ENCODE measurements around the gene PRR15L. TPM values are rescaled to one million over a fixed set of nuclear protein-coding genes. Genes with fewer than 3 reads are reported as not detected.

The PRR15L gene
- total RNA-seq, 2 experiments from 2014 or later, result not detected

- CTCF ChIA-PET, result interaction anchor here (1.0 to 6.8 kb wide), 14 partner anchors 9 to 148 kb away, joined by 3 to 104 read pairs (median 4); partner anchors contain the start of genes PNPO, PRR15L, SCRN2 and SP2
- POLR2A ChIA-PET, result interaction anchor here (1.0 to 1.4 kb wide), 5 partner anchors 20 to 74 kb away, joined by 3 to 9 read pairs (median 4); partner anchors contain the start of gene SP2
Measured at GRCh38 chr17:47969930-47970724, 12.4 kb upstream of the PRR15L start.

DNA sequence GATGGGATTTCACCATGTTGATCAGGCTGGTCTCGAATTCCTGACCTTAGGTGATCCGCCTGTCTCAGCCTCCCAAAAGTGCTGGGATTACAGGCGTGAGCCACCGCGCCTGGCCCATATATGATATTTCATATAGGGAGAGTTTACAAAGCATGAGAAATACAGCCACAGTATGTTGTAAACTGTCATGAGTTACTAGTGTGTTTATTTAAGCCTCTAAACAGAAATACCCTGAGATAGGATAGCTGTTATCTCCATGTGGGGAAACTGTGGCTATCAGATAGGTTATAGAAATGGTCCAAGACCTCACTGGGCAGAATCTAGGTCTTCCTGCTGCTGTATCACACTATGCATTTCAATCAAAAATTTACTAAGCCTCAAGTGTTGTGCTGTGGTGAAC lies 11.2 kb upstream of the PRR15L start:
- ChIA-PET POLR2A (no interaction called here), CTCF (interaction anchor here (0.6 to 6.8 kb wide), 5 partner anchors 13 to 1009 kb away, joined by 3 to 104 read pairs (median 3); no protein-coding TSS in a partner anchor)

DNA sequence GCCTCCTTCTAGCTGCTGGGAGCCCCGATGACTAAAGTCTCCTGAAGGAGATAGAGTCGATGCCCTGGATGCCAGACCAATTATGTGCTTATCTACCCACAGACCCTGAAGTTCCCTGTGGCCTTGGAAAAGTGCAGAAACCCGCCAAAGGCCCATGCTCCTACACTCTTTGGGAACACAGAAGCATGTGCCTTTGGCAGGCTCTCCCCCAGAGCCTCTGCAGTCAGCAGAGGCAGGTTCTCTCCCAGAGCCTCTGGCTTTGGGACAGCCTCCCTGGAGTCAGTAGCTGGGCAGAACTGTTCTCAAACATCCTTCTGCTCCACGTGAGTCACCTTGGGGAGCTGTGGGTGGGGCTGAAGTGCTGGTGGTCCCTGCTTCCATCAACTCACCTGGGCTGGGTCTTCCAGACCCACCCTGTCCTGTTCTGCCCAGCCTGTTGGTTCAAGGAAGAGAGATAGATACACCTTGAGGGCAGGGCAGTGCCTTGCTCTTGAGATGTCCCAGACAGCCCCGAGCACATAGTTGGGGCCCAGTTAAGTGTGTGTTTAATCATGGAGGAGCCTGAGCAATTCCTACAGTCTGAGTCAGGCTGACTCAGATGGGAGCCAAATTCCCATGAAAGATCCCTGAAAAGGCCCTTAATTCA lies 10.0 kb upstream of the PRR15L start:
- CTCF ChIA-PET, result interaction anchor here (6.8 kb wide), 1 partner anchor 19 kb away, joined by 104 read pairs; no protein-coding TSS in a partner anchor
- POLR2A ChIA-PET, result no interaction called here

DNA sequence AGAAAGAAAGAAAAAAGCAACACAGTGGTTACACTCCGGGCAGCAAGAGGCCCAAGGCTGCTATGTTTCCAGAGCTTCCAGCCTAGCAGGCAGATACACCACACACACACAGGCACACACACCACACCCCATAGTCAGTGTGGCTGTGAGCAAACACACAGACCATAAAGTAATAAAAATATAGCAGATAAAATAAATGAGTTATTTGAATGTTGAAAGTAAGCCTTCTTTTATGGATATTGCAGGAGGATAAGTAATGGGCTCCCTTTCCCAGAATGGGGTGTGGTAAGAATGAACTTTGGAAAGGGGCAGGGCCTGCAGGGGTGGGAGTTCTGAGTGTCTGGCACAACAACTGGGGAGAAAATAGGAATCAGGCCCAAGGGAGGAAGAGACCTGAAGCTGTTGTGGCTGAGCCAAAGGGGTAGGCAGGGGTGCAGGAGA lies 8.4 kb upstream of the PRR15L start:
- POLR2A ChIA-PET, result no interaction called here

GRCh38 chr17:47964856-47965255 lies 7.2 kb upstream of the PRR15L start:
- POLR2A ChIA-PET, result no interaction called here
- CTCF ChIA-PET, result interaction anchor here (1.6 to 1.7 kb wide), 2 partner anchors 16 to 18 kb away, joined by 5 to 10 read pairs; no protein-coding TSS in a partner anchor

More for the DNA sequence above, 8.4 kb upstream of the PRR15L start:
- CTCF ChIA-PET, result interaction anchor here (6.8 kb wide), 1 partner anchor 17 kb away, joined by 104 read pairs; no protein-coding TSS in a partner anchor

DNA sequence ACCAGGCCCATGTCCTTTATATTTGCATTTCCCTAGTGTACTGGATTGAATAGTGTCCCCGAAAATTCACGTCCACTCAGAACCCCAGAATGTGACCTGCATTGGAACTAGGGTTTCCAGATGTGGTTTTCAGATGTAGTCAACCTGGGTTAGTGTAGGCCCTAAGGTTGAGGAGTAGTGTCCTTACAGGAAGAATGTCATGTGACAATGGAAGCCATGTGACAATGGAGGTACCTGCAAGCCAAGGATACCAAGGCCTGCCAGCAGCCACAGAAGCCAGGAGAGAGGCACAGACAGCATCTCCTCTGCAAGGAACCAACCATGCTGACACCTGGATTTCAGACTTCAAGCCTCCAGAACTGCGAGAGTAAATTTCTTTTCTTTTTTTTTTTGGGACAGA lies 5.2 kb upstream of the PRR15L start:
- ChIA-PET CTCF (no interaction called here), POLR2A (no interaction called here)

- POLR2A ChIA-PET, result no interaction called here
Measured at GRCh38 chr17:47961406-47961805, 3.7 kb upstream of the PRR15L start.

DNA sequence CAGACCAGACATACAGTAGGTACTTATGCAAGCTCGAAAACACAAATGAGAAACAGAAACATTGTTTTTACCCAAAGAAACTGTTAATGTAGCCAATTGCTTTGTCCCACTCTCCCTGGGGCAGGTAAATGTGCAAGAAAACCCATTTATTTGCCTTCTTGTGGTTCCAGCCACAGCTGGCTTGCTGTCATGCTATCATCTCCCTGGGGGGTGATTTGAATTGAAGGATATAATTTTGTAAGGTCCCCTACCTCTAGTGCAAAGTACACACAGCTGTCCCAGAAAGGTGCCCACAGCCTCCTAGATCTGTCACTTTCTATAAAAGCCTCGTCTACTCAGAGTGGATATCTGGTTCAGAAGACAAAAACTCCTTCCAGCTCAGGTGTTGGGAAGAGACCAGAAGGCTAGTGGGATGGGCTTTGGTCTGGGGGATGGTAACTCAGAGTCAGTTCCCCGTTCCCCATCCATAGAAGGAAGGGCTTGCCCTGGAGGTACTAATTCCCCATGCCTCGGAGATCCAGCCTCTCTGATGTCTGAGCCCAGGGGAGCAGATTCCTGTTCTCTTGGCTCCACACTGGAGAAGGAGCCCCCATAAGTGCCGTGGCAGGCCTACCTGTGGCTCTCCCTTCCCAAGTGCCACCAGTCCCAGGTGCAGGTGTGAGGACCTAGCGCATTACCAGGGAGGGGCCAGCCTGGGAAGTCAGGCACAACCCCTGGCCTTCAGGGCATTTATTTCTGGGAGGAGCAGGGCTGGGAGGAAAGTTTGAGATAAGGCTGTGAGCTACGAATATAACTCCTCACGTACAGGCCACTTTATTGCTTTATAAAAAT lies 2.4 kb upstream of the PRR15L start:
- ChIA-PET CTCF (interaction anchor here (1.2 to 2.5 kb wide), 4 partner anchors 10 to 19 kb away, joined by 3 to 10 read pairs (median 4); partner anchors contain the start of gene CDK5RAP3), POLR2A (no interaction called here)

More at GRCh38 chr17:47961406-47961805, 3.7 kb upstream of the PRR15L start:
- CTCF ChIA-PET, result interaction anchor here (0.8 to 1.7 kb wide), 4 partner anchors 9 to 17 kb away, joined by 3 to 5 read pairs (median 4); partner anchors contain the start of gene CDK5RAP3

DNA sequence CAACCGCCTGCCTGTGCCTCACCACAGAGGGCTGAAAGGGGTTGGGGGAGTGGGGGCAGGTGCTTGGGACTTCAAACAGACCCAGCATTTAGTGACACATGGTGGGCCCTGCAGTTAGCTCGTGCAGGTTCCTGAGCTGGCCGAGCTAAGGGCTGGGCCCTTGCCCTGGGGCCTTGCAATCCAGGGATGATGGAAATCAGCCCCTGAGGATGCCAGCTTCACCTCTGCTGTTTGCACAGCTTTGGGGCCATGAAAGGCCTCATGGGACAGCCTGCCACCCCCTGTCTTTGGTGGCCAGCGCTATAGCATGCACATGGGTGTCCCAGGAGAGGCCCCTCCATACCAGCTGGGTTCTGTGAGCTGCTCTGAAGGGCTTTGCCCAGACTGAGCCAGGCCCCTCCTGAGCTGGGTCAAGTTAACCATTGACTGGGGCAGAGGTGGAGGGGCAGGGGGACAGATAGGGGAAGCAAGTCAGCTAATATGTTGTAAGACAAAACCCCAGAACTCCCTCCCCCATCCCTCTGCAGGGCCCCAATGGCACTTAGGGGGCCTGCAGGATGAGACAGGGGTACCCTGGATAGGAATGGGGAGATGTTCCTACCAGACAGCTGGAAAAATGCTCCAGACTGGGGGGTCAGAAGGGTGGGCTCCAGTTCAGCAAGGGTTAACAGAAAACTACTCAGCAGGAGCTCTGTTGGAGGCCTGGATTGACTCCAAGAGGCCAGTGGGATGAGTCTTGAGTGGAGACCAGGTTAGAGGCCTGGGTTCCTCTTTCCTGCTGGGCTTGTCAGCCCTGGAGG lies 692 bp downstream of the PRR15L start:
- POLR2A ChIA-PET, result no interaction called here

DNA sequence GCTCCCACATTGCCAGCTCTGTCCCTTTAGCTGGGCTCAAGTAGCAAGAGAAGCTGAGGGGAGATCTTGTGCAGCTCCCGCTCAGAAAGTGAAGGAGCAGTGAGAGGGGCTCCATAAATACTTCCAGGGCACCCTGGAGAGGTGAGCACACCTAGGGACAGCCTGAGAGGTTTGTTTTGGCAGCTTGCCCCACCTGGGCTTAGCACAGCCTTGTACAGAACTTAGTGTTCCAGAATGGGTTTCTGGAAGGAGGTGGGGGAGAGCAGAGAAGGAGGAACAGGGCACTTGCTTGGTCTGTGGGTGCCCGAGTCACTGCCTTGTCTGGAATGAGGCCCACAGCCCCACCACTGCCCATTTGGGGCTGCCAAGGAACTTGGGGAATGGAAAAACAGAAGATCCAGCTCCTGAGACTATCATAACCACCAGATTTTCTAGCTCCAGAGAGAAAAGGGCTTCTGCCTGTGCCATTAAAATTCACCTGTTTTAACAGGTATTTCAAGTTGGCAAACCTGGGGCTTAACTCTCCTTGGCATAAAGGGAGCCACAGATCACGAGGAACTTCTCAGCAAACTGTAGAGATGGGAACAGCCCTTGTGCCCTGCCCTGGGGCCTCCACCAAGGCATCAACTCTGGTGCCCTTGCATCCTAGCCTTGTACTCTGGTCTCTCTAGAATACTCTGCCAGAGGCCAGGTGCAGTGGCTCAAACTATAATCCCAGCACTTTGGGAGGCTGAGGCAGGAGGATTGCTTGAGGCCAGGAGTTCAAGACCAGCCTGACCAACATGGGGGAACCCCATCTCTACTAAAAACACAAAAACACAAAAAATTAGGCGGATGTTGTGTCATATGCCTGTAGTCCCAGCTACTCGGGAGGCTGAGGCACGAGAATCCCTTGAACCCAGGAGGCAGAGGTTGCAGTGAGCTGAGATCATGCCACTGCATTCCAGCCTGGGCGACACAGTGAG lies 1.9 kb downstream of the PRR15L start:
- ChIA-PET CTCF (interaction anchor here (1.4 to 2.8 kb wide), 4 partner anchors 9 to 16 kb away, joined by 4 to 10 read pairs (median 6); partner anchors contain the start of gene CDK5RAP3), POLR2A (no interaction called here)

More for the DNA sequence above, 692 bp downstream of the PRR15L start:
- CTCF ChIA-PET, result interaction anchor here (1.7 to 1.8 kb wide), 2 partner anchors 8 to 10 kb away, joined by 6 to 7 read pairs; no protein-coding TSS in a partner anchor

DNA sequence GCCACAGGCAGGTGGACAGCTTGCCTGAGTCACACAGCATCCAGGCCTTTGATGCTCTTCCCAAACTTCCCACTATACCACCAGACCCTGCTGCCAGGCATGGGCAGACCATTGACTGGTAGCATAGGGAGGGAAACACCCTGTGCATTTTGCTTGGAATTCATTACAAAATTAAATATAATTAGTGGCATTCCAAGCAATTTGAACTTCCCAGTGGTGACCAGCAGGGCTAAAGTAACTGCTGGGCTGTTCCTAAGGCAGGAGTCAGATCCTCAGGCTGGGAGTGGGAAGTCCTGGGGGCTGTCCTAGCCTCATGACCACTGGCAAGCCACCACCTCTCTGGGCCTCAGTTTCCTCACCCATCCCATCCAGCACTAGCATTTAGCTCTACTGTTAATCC lies 3.8 kb downstream of the PRR15L start:
- CTCF ChIA-PET, result interaction anchor here (2.8 kb wide), 1 partner anchor 9 kb away, joined by 10 read pairs; no protein-coding TSS in a partner anchor

GRCh38 chr17:47952171-47953021 lies 5.3 kb downstream of the PRR15L start:
- POLR2A ChIA-PET, result no interaction called here
- CTCF ChIA-PET, result interaction anchor here (0.8 to 6.7 kb wide), 5 partner anchors 17 to 111 kb away, joined by 3 to 104 read pairs (median 4); partner anchors contain the start of genes CDK5RAP3 and SCRN2

More for the DNA sequence above, 3.8 kb downstream of the PRR15L start:
- POLR2A ChIA-PET, result no interaction called here

DNA sequence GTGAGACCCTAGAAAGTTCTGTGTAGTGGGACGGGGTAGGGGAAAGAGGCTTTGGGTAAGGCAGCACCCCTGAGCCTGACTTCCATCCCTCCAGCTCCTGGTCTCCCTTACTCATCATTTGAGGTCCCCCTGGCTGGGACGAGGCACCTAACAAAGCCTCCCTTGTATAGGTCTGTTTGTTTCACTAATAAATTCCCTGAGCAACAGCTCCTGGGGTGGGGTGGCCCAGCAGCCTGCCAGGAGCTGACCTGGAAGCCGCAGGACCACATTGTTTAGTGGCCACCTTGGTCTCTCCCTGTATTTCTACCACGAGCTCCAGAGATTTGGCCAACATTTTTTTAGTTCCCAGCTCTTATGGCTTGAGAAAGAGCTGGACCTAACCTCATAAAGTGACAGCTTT lies 7.2 kb downstream of the PRR15L start:
- CTCF ChIA-PET, result interaction anchor here (0.8 to 6.7 kb wide), 9 partner anchors 9 to 109 kb away, joined by 3 to 104 read pairs (median 5); partner anchors contain the start of genes CDK5RAP3, PNPO, SCRN2 and SP2
- POLR2A ChIA-PET, result interaction anchor here (0.6 to 1.2 kb wide), 2 partner anchors 11 to 20 kb away, joined by 3 to 4 read pairs; partner anchors contain the start of gene CDK5RAP3

- POLR2A ChIA-PET, result interaction anchor here (0.6 to 1.2 kb wide), 2 partner anchors 10 to 21 kb away, joined by 3 to 4 read pairs; partner anchors contain the start of gene CDK5RAP3
- CTCF ChIA-PET, result interaction anchor here (0.8 to 6.7 kb wide), 12 partner anchors 7 to 109 kb away, joined by 3 to 104 read pairs (median 6); partner anchors contain the start of genes CDK5RAP3, PNPO, PRR15L and SCRN2
Measured at GRCh38 chr17:47949946-47950345, 7.7 kb downstream of the PRR15L start.

DNA sequence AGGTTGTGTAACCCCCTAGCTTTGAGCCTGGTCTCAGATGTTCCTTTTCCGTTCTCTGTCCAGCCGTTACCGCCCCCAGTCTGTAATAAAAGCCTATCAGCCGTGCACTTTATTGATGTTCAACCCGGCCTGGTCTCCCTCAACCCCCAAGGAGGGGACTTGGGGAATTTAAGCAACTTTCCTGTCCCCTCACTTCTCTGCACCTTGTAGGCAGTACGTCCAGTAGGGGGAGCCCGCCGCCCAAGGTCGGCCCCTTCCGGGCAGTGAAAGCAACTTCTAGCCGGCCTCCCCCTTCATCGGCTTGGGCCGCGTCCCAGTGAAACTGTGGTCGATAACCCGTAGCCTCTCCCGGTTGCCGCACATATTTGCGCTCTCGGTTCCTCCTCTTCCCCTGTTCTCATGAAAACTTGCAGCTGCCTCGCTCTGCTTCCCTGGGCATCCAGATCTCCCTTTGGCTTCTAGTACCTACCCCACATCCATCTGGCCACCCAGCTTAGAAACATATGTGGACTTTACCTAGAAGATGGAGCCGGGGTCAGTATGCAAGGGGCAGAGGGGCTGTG lies 8.4 kb downstream of the PRR15L start:
- POLR2A ChIA-PET, result interaction anchor here (1.2 kb wide), 1 partner anchor 21 kb away, joined by 4 read pairs; the partner anchor contains the start of gene CDK5RAP3
- CTCF ChIA-PET, result interaction anchor here (0.6 to 6.7 kb wide), 16 partner anchors 8 to 134 kb away, joined by 3 to 104 read pairs (median 4); partner anchors contain the start of genes CDK5RAP3, PRR15L, SCRN2 and SP2
